T-helper 2 cell treated with Interferon-gamma antibody and Interleukin-4, amounts not matched to agents 5 μg/mL and 100 μg/mL, for 36 hours (primary cell): ENCODE results near the gene ALDH16A1.

ENCODE experiments used
- DNase-seq: peaks from one replicate; pipeline ENCODE4 v3.0.0; 2021; ENCODE audit warnings: low spot score
- H3K27ac Mint-ChIP-seq: one replicate; pipeline ENCODE4 v1.8.0; 2021; ENCODE audit warnings: mild to moderate bottlenecking, mixed read lengths
- H3K27me3 Mint-ChIP-seq: one replicate; pipeline ENCODE4 v1.8.0; 2021; ENCODE audit warnings: low read depth, mixed read lengths
- H3K36me3 Mint-ChIP-seq: one replicate; pipeline ENCODE4 v1.8.0; 2021; ENCODE audit warnings: low read depth, mixed read lengths
- H3K4me1 Mint-ChIP-seq: one replicate; pipeline ENCODE4 v1.8.0; 2021; ENCODE audit warnings: low read depth, mixed read lengths
- H3K4me3 Mint-ChIP-seq: one replicate; pipeline ENCODE4 v1.8.0; 2022; ENCODE audit warnings: mild to moderate bottlenecking, moderate library complexity, mixed read lengths
- H3K9me3 Mint-ChIP-seq: one replicate; pipeline ENCODE4 v1.8.0; 2021; ENCODE audit warnings: mixed read lengths

The ALDH16A1 gene

GRCh38 chr19:49419173-49419572 lies 33.9 kb upstream of the ALDH16A1 start:
- no peak overlapping the region for H3K27ac Mint-ChIP-seq
- no peaks in the 10 kb centered on the region for H3K9me3 Mint-ChIP-seq
- no peak for DNase-seq
- peaks cover 4% of the 10 kb centered on the region for H3K36me3 Mint-ChIP-seq
- H3K27me3 Mint-ChIP-seq = peaks cover 62% of the 10 kb centered on the region
- H3K4me1 Mint-ChIP-seq = peaks cover 21% of the 10 kb centered on the region
- no peak overlapping the region for H3K4me3 Mint-ChIP-seq

GRCh38 chr19:49420227-49420626 lies 32.8 kb upstream of the ALDH16A1 start:
- H3K4me1 Mint-ChIP-seq = peaks cover 26% of the 10 kb centered on the region
- no peaks in the 10 kb centered on the region for H3K9me3 Mint-ChIP-seq
- H3K27me3 Mint-ChIP-seq = peaks cover 72% of the 10 kb centered on the region
- H3K4me3 Mint-ChIP-seq = peak overlapping the region; percentile 27
- H3K36me3 Mint-ChIP-seq = peaks cover 4% of the 10 kb centered on the region
- H3K27ac Mint-ChIP-seq = no peak overlapping the region
- no peak for DNase-seq

- peaks cover 4% of the 10 kb centered on the region for H3K36me3 Mint-ChIP-seq
- H3K4me3 Mint-ChIP-seq = peak overlapping the region; percentile 60
- H3K9me3 Mint-ChIP-seq = no peaks in the 10 kb centered on the region
- H3K27me3 Mint-ChIP-seq = peaks cover 81% of the 10 kb centered on the region
- H3K4me1 Mint-ChIP-seq = peaks cover 27% of the 10 kb centered on the region
- peak overlapping the region; percentile 46 for H3K27ac Mint-ChIP-seq
- DNase-seq = peak; percentile 58
These were observed 31.8 kb upstream of the ALDH16A1 start for GRCh38 chr19:49421039-49421877.

- no peak for DNase-seq
- peaks cover 86% of the 10 kb centered on the region for H3K27me3 Mint-ChIP-seq
- H3K27ac Mint-ChIP-seq = peak overlapping the region; percentile 46
- H3K4me1 Mint-ChIP-seq = peaks cover 32% of the 10 kb centered on the region
- peak overlapping the region; percentile 60 for H3K4me3 Mint-ChIP-seq
- no peaks in the 10 kb centered on the region for H3K9me3 Mint-ChIP-seq
- peaks cover 4% of the 10 kb centered on the region for H3K36me3 Mint-ChIP-seq
These were observed 31.2 kb upstream of the ALDH16A1 start for GRCh38 chr19:49421878-49422202.

- no peaks in the 10 kb centered on the region for H3K9me3 Mint-ChIP-seq
- H3K4me1 Mint-ChIP-seq = peaks cover 37% of the 10 kb centered on the region
- peak; percentile 68 for DNase-seq
- peak overlapping the region; percentile 77 for H3K4me3 Mint-ChIP-seq
- peaks cover 4% of the 10 kb centered on the region for H3K36me3 Mint-ChIP-seq
- peak overlapping the region; percentile 8 for H3K27ac Mint-ChIP-seq
- H3K27me3 Mint-ChIP-seq = peaks cover 92% of the 10 kb centered on the region
These were observed 30.5 kb upstream of the ALDH16A1 start for GRCh38 chr19:49422407-49423070.

- no peak for DNase-seq
- peak within 1 kb of the TSS; percentile 8 for H3K27ac Mint-ChIP-seq
- no peaks in the 10 kb centered on the region for H3K9me3 Mint-ChIP-seq
- H3K4me3 Mint-ChIP-seq = peak within 1 kb of the TSS; percentile 77
- peaks cover 41% of the 10 kb centered on the region for H3K4me1 Mint-ChIP-seq
- peaks cover 4% of the 10 kb centered on the region for H3K36me3 Mint-ChIP-seq
- H3K27me3 Mint-ChIP-seq = peaks cover 91% of the 10 kb centered on the region
These were observed 29.7 kb upstream of the ALDH16A1 start, which contains the start of gene PTH2 for GRCh38 chr19:49423071-49423984. PTH2 (minus strand) TSS chr19:49423441; CDS start chr19:49423339, 102 bp downstream.

GRCh38 chr19:49423985-49424303 lies 29.1 kb upstream of the ALDH16A1 start:
- Mint-ChIP-seq H3K36me3 (peaks cover 4% of the 10 kb centered on the region), H3K4me3 (peak overlapping the region; percentile 73), H3K4me1 (peaks cover 43% of the 10 kb centered on the region), H3K27ac (peak overlapping the region; percentile 5), H3K9me3 (no peaks in the 10 kb centered on the region), H3K27me3 (peaks cover 92% of the 10 kb centered on the region)
- DNase-seq = no peak

GRCh38 chr19:49425178-49425577 lies 27.8 kb upstream of the ALDH16A1 start, which contains the start of gene GFY:
GFY (plus strand) TSS chr19:49425388; CDS start chr19:49426431, 1,043 bp downstream.
- peaks cover 91% of the 10 kb centered on the region for H3K27me3 Mint-ChIP-seq
- H3K4me3 Mint-ChIP-seq = no peak within 1 kb of the TSS
- peaks cover 3% of the 10 kb centered on the region for H3K36me3 Mint-ChIP-seq
- no peaks in the 10 kb centered on the region for H3K9me3 Mint-ChIP-seq
- DNase-seq = no peak
- no peak within 1 kb of the TSS for H3K27ac Mint-ChIP-seq
- peaks cover 43% of the 10 kb centered on the region for H3K4me1 Mint-ChIP-seq

- peaks cover 46% of the 10 kb centered on the region for H3K4me1 Mint-ChIP-seq
- H3K36me3 Mint-ChIP-seq = peaks cover 3% of the 10 kb centered on the region
- H3K9me3 Mint-ChIP-seq = no peaks in the 10 kb centered on the region
- no peak for DNase-seq
- no peak overlapping the region for H3K27ac Mint-ChIP-seq
- H3K4me3 Mint-ChIP-seq = no peak overlapping the region
- H3K27me3 Mint-ChIP-seq = peaks cover 88% of the 10 kb centered on the region
These were observed 27.0 kb upstream of the ALDH16A1 start for GRCh38 chr19:49425922-49426592.

- Mint-ChIP-seq H3K27ac (no peak overlapping the region), H3K27me3 (peaks cover 86% of the 10 kb centered on the region), H3K4me1 (peaks cover 43% of the 10 kb centered on the region), H3K9me3 (no peaks in the 10 kb centered on the region), H3K36me3 (no peaks in the 10 kb centered on the region), H3K4me3 (no peak overlapping the region)
- DNase-seq = no peak
These were observed 25.7 kb upstream of the ALDH16A1 start for GRCh38 chr19:49427339-49427738.

- Mint-ChIP-seq H3K27me3 (peaks cover 85% of the 10 kb centered on the region), H3K27ac (no peak overlapping the region), H3K9me3 (no peaks in the 10 kb centered on the region), H3K4me3 (peak overlapping the region; percentile 53), H3K4me1 (peaks cover 41% of the 10 kb centered on the region), H3K36me3 (no peaks in the 10 kb centered on the region)
- DNase-seq = peak; percentile 25
These were observed 25.0 kb upstream of the ALDH16A1 start for GRCh38 chr19:49427855-49428546.

- H3K9me3 Mint-ChIP-seq = no peaks in the 10 kb centered on the region
- H3K27me3 Mint-ChIP-seq = peaks cover 87% of the 10 kb centered on the region
- no peak overlapping the region for H3K27ac Mint-ChIP-seq
- peak overlapping the region; percentile 53 for H3K4me3 Mint-ChIP-seq
- no peak for DNase-seq
- H3K4me1 Mint-ChIP-seq = peaks cover 36% of the 10 kb centered on the region
- no peaks in the 10 kb centered on the region for H3K36me3 Mint-ChIP-seq
These were observed 24.2 kb upstream of the ALDH16A1 start for GRCh38 chr19:49428547-49429451.
